ENCODE data around the gene ESPNL.
"Not testable (repeated sequence)": the region's sequence is repeated elsewhere in the genome, so short reads cannot be mapped to it uniquely, and the experiment has no call there.

ESPNL gene

GRCh38 chr2:238168196-238169047, 68.3 kb downstream of the ESPNL start:
- no peak for DNase-seq (ENCODE audit: low read depth, low spot score)

- no peak for DNase-seq (ENCODE audit: low read depth, low spot score)
Measured at GRCh38 chr2:238169048-238169707, 69.0 kb downstream of the ESPNL start.

DNA sequence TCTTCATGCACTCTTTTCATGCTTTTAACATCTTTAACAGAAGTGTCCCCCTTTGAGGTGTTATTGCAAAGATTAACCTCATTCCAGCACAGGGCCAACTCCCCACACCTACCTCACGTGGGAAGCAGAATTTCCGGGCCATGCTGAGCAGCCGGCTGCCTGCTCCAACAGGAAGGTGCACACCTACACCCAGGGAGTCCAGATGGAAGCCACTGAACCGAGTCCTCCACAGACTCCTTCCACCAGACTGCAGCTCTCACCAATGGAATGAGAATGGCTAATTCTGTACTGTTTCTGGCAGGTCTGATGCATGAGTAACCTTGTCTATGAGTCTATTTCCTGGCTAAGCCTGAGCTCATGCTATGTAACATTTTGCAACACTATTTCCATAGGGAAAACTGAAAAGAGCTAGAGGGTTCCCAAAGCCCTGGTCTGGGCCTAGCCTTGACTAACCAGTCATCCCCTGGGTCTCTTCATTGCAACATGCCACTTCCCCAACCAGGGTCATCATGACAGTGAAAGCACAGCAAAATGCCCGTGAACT, 69.6 kb downstream of the ESPNL start:
- DNase-seq (ENCODE audit: low read depth, low spot score) = no peak

GRCh38 chr2:238170386-238171071, 70.4 kb downstream of the ESPNL start:
- DNase-seq (ENCODE audit: low read depth, low spot score) = no peak

DNA sequence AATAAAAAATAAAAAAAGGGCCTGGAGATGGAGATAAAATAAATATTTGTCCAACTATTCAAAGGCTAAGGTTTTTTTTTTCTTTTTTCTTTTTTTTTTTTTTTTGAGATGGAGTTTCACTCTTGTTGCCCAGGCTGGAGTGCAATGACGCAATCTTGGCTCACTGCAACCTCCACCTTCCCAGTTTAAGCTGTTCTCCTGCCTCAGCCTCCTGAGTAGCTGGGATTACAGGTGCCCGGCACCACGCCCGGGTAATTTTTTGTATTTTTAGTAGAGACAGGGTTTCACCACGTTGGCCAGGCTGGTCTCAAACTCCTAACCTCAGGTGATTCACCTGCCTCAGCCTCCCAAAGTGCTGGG, 70.9 kb downstream of the ESPNL start:
- DNase-seq (ENCODE audit: low read depth, low spot score) = not testable (repeated sequence)

DNA sequence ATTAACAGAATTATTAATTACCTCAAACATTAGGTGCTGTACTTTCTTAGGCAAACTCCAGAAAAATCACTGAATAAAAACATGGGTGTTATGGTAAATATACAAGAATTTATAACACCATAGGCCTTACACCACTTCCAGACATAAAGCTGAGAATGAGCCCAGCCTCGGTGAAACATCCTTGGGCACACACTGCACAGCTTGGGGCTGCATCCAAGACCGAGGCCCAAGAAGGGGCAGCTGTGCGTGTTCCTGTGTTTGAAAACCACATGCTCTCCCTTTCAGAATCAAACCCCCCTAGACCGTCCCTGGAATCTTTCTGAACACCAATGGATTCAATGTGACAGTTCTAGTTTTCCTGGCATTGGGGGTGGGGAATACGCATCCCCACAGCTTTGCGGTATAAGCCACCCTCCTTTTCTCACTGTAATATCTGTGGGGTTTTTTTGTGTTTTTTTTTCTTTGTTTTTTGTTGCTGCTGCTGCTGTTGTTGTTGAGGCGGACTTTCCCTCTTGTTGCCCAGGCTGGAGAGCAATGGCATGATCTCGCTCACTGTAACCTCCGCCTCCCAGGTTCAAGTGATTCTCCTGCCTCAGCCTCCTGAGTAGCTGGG, 71.5 kb downstream of the ESPNL start:
- DNase-seq (ENCODE audit: low read depth, low spot score) = no peak

GRCh38 chr2:238172439-238172838, 72.3 kb downstream of the ESPNL start:
- no peak for DNase-seq (ENCODE audit: low read depth, low spot score)

DNA sequence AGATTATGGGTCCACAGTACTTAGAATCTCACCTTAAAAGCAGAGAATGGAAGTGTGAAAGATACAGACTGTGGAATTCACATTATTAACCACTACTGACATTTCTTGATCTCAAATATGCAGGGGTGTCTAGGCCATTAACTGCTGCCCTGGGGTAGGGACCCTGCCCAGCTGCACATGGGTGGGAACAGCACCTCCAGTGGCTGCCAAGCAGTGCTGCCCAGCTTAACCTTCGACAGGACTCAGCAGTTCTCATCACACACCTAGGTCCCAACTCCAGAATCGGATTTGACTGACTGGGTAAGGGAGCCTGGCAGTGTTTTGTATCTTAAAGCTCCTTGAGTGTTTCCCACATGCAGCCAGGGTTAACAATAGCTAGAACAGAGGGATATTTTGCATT, 73.6 kb downstream of the ESPNL start:
- no peak for DNase-seq (ENCODE audit: low read depth, low spot score)

DNA sequence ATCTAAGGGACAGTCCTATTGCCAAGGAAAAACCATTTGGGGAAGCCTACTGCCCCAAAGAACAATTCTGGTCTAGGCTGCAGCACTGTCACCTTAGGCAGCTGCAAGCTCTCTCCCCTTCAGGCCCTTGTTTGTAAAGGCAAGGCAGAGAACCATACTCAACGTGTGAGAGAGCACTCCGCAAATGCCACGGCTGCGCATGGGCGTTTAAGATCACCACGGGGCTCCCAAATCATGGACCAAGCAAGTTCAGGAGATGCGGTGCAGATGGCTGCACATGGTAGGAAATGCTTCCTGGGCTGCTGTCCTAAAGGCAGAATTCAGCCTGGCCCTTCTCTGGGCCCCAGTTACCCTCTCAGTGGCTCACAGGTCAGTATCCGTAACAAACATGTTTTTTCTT, 74.2 kb downstream of the ESPNL start:
- no peak for DNase-seq (ENCODE audit: low read depth, low spot score)

- DNase-seq (ENCODE audit: low read depth, low spot score) = no peak
Measured at GRCh38 chr2:238174701-238175100, 74.6 kb downstream of the ESPNL start.

DNA sequence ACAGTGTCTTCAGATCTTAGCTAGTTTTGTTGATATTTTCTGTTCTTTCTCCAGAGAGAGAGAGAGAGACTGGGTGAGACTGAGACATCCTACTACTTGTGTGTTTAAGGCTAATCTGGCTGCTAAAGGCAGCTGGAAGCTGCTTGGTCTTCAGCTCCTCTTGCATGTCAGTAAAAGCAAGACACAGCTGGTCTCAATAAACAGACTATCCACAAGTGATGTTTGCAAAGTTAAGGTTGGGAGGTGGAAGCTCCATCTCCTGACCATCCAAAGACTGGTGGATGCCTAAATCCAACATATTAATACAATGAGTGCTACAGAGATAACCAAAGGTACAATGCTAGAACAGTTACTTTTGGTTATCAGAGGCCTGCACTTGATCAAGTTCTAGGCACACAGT, 76.5 kb downstream of the ESPNL start:
- DNase-seq (ENCODE audit: low read depth, low spot score) = no peak

DNA sequence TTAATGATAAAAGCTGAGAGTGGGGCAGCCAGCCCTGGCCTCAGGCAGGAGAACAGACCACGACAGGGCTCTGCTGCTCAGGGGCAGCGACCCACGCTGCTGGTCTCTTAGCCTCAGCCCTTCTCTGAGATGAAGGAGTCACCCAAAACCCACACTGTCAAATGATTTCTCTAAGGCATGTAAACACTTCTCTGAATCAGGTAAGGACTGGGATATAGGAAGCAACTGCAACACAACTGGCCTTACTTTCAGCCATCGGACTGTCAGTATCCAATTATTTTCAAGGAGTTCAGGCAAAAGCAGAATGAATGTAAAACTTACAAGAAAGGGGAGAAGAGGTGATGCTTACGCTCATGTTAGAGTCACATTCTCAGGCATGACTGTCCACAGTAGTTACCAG, 80.4 kb downstream of the ESPNL start:
- DNase-seq (ENCODE audit: low read depth, low spot score) = no peak

- no peak for DNase-seq (ENCODE audit: low read depth, low spot score)
Measured at GRCh38 chr2:238182362-238182761, 82.2 kb downstream of the ESPNL start.
